ENCODE measurements around the gene PTPRF.

The PTPRF gene

DNA sequence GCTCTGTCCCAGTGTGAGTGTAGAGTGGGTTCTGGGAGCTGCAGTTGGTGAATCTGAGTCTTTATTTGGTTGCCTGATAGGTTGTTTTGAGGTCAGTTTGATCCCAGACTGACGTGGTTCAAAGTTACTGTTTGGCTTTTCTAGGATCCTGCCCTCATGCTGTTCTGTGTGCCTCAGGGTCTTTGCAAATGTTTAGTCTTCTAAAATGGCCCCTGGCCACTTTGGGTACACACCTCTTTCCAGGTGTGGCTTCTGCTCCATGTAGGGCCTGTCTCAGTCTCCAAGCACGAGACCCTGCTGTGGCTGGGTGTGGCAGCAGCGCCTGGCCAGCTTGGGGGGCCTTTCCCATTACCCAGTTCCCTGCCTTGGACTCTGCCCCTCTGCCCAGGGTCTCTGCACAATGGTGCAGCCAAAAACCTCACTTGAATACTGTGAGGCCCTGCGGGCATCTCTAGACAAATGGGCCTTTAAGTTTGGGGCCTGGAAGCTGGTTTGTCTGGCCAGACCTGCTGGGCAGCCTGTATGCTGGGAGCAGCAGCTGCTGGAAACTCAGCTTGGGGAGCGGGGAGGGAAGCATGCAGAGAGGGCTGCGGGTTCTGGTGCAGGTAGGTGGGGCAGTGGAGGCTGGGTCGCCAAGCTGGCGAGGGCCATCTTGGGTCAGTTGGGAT lies 5.6 kb downstream of the PTPRF start:
- no peak for DNase-seq
- Histone ChIP-seq H3K27me3 (ENCODE audit: insufficient read depth, low read depth, severe bottlenecking) (no peaks in the 10 kb centered on the region), H3K4me3 (ENCODE audit: low read depth, low read length) (no peak overlapping the region), H3K27ac (no peak overlapping the region), H3K36me3 (peaks cover 36% of the 10 kb centered on the region), H3K9me3 (ENCODE audit: severe bottlenecking) (no peaks in the 10 kb centered on the region)
- TF ChIP-seq CTCF (IDR thresholded peaks at IDR 0.05; ENCODE audit: low read depth, low read length) = no peak

- Histone ChIP-seq H3K27ac (no peak overlapping the region), H3K9me3 (ENCODE audit: severe bottlenecking) (no peaks in the 10 kb centered on the region), H3K27me3 (ENCODE audit: insufficient read depth, low read depth, severe bottlenecking) (no peaks in the 10 kb centered on the region), H3K36me3 (peaks cover 39% of the 10 kb centered on the region), H3K4me3 (ENCODE audit: low read depth, low read length) (no peak overlapping the region)
- no peak for TF ChIP-seq CTCF (IDR thresholded peaks at IDR 0.05; ENCODE audit: low read depth, low read length)
- no peak for DNase-seq
Observed at GRCh38 chr1:43536864-43537358, 6.2 kb downstream of the PTPRF start.

DNA sequence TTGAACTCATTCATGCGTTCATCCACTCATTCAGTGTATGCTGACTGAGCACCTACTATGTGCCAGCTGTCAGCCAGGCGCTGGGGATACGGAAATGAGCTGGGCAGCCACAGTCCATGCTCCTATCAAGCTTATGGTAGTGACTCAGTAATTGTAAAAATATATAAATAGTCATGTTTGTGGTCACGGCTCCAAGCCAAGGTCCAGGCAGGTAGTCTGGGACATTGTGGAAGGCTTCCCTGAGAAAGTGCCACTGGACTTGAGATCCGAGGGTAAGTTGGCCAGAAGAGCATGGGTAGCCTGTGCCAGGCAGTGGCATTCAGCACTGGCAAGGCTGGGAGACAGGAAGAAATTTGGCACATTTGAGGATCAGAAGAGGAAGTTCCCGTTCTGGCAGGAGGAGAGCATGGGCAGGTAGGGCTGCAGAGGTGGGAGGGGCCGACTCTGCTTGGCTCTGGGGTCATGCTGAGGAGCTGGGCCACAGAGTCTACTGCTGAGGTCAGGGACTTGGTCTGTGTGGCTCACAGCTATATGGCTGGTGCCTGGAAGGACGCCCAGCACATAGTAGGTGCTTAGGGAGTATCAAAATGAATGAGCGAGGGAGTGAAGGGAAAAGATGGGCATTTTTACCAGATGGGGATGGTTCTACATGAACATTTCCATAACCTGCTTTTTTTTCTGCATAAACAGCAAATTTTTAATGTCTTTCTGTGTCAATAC lies 6.9 kb downstream of the PTPRF start:
- H3K27ac ChIP-seq = no peak overlapping the region
- no peaks in the 10 kb centered on the region for H3K9me3 ChIP-seq (ENCODE audit: severe bottlenecking)
- H3K36me3 ChIP-seq = peaks cover 41% of the 10 kb centered on the region
- H3K27me3 ChIP-seq (ENCODE audit: insufficient read depth, low read depth, severe bottlenecking) = no peaks in the 10 kb centered on the region
- H3K4me3 ChIP-seq (ENCODE audit: low read depth, low read length) = no peak overlapping the region
- TF ChIP-seq CTCF (IDR thresholded peaks at IDR 0.05; ENCODE audit: low read depth, low read length) = no peak
- no peak for DNase-seq

DNA sequence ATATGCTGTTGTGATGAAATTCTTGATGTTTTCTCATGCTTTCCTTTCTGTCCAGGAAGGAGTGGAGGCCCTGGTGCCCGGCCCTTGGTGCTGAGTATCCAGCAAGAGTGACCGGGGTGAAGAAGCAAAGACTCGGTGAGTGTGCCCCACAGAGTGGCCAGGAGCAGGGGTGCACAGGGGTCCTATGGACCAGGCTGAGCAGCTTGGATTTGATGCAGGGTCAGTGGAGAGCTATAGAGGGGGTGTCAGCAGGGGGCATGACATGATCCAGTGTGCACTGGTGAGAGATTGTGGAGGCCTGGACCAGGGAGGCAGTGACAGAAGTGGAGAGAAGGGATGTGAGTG lies 7.4 kb downstream of the PTPRF start:
- H3K9me3 ChIP-seq (ENCODE audit: severe bottlenecking) = no peaks in the 10 kb centered on the region
- no peak for DNase-seq
- H3K36me3 ChIP-seq = peaks cover 43% of the 10 kb centered on the region
- no peak overlapping the region for H3K27ac ChIP-seq
- no peak overlapping the region for H3K4me3 ChIP-seq (ENCODE audit: low read depth, low read length)
- TF ChIP-seq CTCF (IDR thresholded peaks at IDR 0.05; ENCODE audit: low read depth, low read length) = no peak
- H3K27me3 ChIP-seq (ENCODE audit: insufficient read depth, low read depth, severe bottlenecking) = no peaks in the 10 kb centered on the region

DNA sequence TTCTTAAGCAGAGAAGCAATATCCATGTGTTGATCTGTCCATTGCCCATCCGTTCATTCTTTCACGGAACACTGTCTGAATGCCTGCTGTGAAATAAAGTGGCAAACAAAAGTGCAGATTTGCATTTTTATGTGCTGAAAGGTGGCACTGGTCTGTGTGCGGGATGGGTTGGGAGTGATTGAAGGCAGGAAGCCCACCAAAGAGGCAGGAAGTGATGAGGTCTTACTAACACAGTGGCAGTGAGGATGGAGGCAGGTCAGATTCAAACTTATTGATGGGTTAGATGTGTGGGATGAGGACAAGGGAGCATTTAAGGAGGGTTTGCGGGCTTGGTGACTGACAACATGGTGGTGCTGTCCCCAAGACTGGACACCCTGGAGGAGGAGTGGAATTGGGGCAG lies 8.3 kb downstream of the PTPRF start:
- Histone ChIP-seq H3K9me3 (ENCODE audit: severe bottlenecking) (no peaks in the 10 kb centered on the region), H3K27ac (no peak overlapping the region), H3K36me3 (peaks cover 43% of the 10 kb centered on the region), H3K4me3 (ENCODE audit: low read depth, low read length) (no peak overlapping the region), H3K27me3 (ENCODE audit: insufficient read depth, low read depth, severe bottlenecking) (no peaks in the 10 kb centered on the region)
- TF ChIP-seq CTCF (IDR thresholded peaks at IDR 0.05; ENCODE audit: low read depth, low read length) = no peak
- DNase-seq = no peak

All from WERI-Rb-1 (cell line).